GM20000 (cell line): Measurements from ENCODE around the gene CXCL16.
A peak's percentile ranks its signal among the peaks of the same experiment; 100 is the strongest.

ENCODE experiments used
- DNase-seq: peaks from one replicate; pipeline ENCODE4 v3.0.0; 2012; ENCODE audit warnings: low spot score
- TF ChIP-seq, protein P1 (sequence below): IDR thresholded peaks from 2 replicates; pipeline ENCODE4 v1.5.1; 2012; ENCODE audit warnings: mild to moderate bottlenecking, control low read depth; ENCODE audit errors: extremely low read depth, missing control alignments

The CXCL16 gene

GRCh38 chr17:4739122-4740024 lies at the start of gene CXCL16, which contains the start of gene ZMYND15:
Gene CXCL16, minus strand, starts transcription at chr17:4739928. Its CDS starts 589 bp downstream, at chr17:4739339.
Gene ZMYND15, plus strand, starts transcription at chr17:4739833. Its CDS starts 716 bp downstream, at chr17:4740549.
- DNase-seq = peak; percentile 92
- TF ChIP-seq, protein P1, sequence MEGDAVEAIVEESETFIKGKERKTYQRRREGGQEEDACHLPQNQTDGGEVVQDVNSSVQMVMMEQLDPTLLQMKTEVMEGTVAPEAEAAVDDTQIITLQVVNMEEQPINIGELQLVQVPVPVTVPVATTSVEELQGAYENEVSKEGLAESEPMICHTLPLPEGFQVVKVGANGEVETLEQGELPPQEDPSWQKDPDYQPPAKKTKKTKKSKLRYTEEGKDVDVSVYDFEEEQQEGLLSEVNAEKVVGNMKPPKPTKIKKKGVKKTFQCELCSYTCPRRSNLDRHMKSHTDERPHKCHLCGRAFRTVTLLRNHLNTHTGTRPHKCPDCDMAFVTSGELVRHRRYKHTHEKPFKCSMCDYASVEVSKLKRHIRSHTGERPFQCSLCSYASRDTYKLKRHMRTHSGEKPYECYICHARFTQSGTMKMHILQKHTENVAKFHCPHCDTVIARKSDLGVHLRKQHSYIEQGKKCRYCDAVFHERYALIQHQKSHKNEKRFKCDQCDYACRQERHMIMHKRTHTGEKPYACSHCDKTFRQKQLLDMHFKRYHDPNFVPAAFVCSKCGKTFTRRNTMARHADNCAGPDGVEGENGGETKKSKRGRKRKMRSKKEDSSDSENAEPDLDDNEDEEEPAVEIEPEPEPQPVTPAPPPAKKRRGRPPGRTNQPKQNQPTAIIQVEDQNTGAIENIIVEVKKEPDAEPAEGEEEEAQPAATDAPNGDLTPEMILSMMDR = no peak

DNA sequence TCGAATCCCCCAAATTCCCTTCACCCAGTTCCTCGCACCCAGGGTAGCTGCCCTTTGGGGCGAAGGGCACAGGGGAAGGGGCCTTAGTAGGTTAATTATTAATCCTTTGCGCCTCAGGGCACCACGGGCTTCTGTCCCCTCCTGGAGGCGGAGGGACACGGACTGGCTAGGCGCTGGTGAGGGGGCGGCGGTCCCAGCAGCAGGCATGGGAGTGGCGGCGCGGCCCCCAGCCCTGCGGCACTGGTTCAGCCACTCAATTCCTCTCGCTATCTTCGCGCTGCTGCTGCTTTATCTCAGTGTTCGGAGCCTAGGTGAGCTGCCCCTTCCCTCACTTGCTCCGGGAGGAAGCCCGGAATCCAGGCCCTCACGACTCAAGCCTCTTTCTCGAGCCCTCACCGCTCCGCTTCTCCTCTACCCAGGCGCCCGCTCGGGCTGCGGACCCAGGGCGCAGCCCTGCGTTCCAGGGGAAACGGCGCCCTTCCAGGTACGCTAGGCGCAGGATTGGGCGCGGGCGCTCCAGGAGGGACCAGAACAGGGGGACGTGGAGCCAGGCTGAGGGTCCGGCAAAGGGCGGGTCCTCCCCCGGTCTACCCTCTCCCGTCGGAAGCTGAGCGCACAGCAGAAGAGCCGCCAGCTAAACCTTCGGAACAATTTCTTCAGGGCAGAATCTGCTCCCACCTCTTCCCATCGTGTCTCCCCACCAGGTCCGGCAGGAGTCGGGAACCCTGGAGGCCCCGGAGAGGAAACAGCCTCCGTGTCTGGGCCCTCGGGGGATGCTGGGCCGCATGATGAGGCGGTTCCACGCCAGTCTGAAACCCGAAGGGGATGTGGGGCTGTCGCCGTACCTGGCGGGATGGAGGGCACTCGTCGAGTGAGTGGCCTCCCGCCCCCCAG lies 49.3 kb upstream of the CXCL16 start, which contains the start of gene GLTPD2:
Gene GLTPD2 (plus strand): TSS at position 158 of the 894 bp plus-strand sequence. CDS start 48 bp downstream, at position 206.
- DNase-seq = no peak
- TF ChIP-seq, protein P1 = no peak

GRCh38 chr17:4788159-4788806 lies 48.6 kb upstream of the CXCL16 start:
- no peak for DNase-seq
- TF ChIP-seq, protein P1 = no peak

DNA sequence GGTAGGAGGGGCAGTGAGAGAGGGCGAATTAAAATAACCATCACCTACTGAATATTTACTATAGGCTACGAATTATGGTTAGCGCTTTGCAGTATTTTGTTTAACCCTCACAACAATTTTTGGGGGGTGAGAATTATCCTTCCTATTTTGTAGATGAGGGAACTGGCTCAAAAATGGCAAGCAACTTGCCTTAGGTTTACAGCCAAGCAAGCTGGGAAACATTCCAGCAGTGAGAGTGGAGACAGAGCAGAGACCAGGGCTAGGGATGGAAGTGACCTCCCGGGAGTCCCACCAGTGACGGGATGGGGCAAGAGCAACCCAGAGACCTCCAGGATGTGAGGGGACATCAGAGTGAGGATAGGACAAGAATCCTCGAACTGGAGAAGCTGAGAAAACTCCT lies 46.8 kb upstream of the CXCL16 start:
- TF ChIP-seq, protein P1 = no peak
- no peak for DNase-seq

DNA sequence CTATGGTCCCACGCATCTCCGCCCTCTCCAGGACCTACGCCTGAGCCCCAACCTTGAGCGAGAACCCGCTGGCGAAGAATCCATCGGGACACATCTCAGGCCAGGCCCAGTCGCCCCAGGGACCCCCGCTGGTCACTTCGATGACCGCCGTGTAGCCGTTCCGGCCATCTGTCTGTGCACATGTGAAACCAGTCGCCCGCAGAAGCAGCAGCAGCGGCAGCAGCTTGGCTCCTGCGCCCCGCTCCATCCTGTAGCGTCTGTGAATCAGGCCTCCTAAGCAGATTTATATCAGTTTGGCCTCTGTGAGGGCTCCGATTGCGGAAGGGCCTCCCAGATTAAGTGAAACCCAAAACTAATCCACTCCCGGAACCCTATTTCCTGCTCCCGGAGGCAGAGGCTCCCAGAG lies 46.4 kb upstream of the CXCL16 start, which contains the start of gene VMO1:
Gene VMO1 (minus strand): TSS at position 259 of the 406 bp plus-strand sequence. CDS start 12 bp downstream, at position 247.
- no peak for DNase-seq
- TF ChIP-seq, protein P1 = no peak

DNA sequence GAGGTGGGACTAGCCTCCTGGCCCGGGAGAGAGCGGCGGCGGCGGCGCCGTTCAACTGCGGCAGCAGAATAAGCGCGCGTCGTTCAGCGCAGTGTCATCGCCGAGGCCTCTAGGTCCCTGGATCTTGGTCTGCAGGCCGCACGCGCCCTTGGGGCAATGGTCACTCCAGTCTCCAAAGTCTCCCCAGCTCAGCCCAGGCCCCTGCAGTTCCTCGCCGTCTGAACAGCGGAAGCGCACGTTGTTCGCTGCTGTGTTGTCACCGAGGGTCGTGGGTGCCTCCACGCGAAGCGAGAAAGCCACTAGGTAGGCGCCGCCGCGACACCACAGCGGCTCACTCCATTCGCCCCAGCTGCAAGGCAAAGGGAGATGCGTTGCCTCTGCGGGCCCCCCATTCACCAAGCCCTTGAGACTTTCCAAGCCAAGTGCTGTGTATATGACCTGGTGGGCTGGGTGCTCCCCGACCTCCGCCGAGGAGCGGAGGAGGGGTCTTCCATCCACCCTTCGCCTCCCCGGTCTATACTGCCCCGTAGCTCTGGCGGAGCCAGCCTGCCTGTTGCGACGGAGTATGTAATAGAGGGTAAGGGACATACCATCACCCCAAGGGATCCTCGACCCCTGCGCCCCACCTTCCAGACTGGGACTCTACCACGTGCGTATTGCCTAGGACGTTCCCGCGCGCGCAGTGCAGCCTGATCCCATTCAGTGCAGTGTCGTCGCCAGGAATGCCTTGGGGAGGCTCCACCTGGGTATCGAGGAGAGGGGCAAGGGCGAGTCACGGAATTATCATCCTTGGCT lies 45.8 kb upstream of the CXCL16 start:
- DNase-seq = no peak
- TF ChIP-seq, protein P1 = no peak
